ENCODE results near the gene BPIFB1. TPM values are rescaled to one million over a fixed set of nuclear protein-coding genes. Genes with fewer than 3 reads are reported as not detected.

Gene BPIFB1
- total RNA-seq, 2 donors from 2014 or later: not detected

DNA sequence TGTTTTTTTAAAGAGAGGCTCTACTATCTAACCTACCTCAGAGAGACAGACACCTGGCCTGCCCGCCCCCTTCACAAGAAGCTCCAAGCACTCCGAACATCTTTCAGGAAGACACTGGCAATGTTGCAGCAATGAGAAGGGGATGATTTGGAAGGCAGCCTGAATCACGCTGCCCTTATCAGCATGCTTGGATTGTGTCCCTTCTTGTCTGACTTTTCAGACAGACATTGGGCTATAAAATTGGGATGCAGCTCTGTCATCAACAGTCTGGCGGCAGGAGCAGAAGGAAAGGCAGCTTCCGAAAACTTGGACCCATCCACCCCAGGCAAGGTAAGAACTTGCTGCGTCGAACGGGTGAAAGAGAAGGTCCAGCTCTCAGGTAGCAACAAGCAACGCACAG is 62.3 kb downstream of the BPIFB1 start:
- no peak overlapping the region for H3K4me3 ChIP-seq
- ATAC-seq (ENCODE audit: insufficient number of reproducible peaks, low FRiP score, low read depth) (no peak), DNase-seq (ENCODE audit: low spot score) (no peak)
- no peaks in the 10 kb centered on the region for H3K4me1 ChIP-seq (ENCODE audit: control insufficient read depth in 1 of 2, low read depth in 2 of 2)
- no peaks in the 10 kb centered on the region for H3K27me3 ChIP-seq (replicated peaks; ENCODE audit: insufficient read depth)
- TF ChIP-seq, protein P1, sequence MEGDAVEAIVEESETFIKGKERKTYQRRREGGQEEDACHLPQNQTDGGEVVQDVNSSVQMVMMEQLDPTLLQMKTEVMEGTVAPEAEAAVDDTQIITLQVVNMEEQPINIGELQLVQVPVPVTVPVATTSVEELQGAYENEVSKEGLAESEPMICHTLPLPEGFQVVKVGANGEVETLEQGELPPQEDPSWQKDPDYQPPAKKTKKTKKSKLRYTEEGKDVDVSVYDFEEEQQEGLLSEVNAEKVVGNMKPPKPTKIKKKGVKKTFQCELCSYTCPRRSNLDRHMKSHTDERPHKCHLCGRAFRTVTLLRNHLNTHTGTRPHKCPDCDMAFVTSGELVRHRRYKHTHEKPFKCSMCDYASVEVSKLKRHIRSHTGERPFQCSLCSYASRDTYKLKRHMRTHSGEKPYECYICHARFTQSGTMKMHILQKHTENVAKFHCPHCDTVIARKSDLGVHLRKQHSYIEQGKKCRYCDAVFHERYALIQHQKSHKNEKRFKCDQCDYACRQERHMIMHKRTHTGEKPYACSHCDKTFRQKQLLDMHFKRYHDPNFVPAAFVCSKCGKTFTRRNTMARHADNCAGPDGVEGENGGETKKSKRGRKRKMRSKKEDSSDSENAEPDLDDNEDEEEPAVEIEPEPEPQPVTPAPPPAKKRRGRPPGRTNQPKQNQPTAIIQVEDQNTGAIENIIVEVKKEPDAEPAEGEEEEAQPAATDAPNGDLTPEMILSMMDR (IDR thresholded peaks at IDR 0.05): no peak
- no peak overlapping the region for H3K27ac ChIP-seq
- H3K9me3 ChIP-seq: no peaks in the 10 kb centered on the region
- peaks cover 3% of the 10 kb centered on the region for H3K36me3 ChIP-seq

DNA sequence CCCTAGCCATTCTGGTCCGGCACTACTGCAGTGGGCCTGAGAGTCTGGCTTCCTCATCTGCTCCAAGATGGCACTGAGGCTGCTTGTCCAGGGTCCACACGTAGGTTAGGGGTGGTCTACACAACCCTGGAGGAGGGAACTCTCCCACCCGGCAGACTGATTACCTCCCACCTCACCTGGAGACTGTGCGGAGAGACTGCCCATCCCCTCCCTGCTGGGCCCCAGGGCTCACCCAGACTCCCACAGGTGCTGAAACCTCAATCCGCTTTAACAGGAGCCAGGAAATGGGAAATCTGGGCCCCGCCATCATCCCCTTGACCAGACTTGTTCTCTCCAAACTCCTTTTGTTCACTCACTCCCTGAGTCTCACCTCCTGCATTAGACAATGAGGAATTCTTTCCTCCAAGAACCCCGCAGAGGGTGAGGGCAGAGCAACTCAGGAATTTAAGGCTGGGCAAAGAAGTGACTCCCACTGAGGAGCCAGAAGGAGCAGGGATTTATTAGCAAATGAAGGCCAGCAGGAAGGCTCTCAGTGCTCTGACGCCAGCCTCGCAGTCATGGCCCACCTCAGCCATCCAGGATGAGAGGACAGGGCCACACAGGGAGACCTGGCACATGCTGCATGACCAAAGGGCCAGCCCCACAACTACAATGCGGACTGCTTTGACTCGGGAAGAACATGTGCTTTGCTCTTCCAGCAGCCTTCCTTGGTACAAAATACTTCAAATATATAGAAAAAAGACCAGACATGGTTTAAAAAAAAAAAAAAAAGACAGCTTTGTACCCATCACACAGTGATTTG is 65.3 kb downstream of the BPIFB1 start:
- no peaks in the 10 kb centered on the region for H3K4me1 ChIP-seq (ENCODE audit: control insufficient read depth in 1 of 2, low read depth in 2 of 2)
- peaks cover 3% of the 10 kb centered on the region for H3K36me3 ChIP-seq
- H3K27me3 ChIP-seq (replicated peaks; ENCODE audit: insufficient read depth): no peaks in the 10 kb centered on the region
- TF ChIP-seq, protein P1 (IDR thresholded peaks at IDR 0.05): no peak
- no peak overlapping the region for H3K4me3 ChIP-seq
- H3K9me3 ChIP-seq: no peaks in the 10 kb centered on the region
- no peak overlapping the region for H3K27ac ChIP-seq
- DNase-seq (ENCODE audit: low spot score) (no peak), ATAC-seq (ENCODE audit: insufficient number of reproducible peaks, low FRiP score, low read depth) (no peak)

DNA sequence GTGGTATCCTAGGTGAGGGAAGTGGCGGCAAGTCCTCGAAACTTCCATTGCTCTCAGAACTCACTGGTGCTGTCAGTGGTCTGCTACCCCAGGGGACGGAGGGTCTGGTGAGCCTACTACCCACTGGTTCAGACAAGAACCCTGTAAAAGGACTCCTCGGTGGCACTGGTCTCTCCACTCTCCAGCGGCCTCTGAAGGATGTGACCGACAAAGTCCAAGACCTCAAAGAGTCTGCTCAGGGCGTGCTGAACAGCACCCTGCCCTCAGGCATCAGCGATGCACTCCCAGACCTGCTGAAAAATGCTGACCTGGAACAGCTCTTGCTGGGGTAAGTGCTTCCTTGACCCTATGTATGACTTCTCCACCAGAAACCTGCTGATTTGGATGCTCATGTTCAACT is 66.5 kb downstream of the BPIFB1 start:
- ATAC-seq (ENCODE audit: insufficient number of reproducible peaks, low FRiP score, low read depth) (no peak), DNase-seq (ENCODE audit: low spot score) (no peak)
- TF ChIP-seq, protein P1 (IDR thresholded peaks at IDR 0.05): no peak
- Histone ChIP-seq H3K4me1 (ENCODE audit: control insufficient read depth in 1 of 2, low read depth in 2 of 2) (no peaks in the 10 kb centered on the region), H3K36me3 (peaks cover 3% of the 10 kb centered on the region), H3K27me3 (replicated peaks; ENCODE audit: insufficient read depth) (no peaks in the 10 kb centered on the region), H3K27ac (no peak overlapping the region), H3K9me3 (no peaks in the 10 kb centered on the region), H3K4me3 (no peak overlapping the region)

DNA sequence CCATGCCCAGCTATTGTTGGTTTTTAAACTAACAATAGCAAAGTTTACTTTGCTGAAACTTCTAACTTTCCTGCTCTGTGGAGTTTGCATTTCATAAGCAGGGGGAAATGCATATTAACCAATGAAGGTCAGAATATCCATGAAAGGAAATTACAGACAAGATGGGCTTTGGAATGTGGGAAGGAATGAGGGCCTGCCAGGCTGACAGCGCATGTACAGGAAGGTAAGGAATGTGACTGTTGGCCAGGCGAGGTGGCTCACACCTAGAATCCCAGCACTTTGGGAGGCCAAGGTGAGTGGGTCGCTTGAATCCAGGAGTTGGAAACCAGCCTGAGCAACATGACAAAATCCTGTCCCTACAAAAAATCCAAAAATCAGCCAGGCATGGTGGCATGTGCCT is 68.7 kb downstream of the BPIFB1 start:
- no peaks in the 10 kb centered on the region for H3K27me3 ChIP-seq (replicated peaks; ENCODE audit: insufficient read depth)
- DNase-seq (ENCODE audit: low spot score) (no peak), ATAC-seq (ENCODE audit: insufficient number of reproducible peaks, low FRiP score, low read depth) (no peak)
- H3K36me3 ChIP-seq: peaks cover 7% of the 10 kb centered on the region
- no peak overlapping the region for H3K27ac ChIP-seq
- H3K9me3 ChIP-seq: no peaks in the 10 kb centered on the region
- TF ChIP-seq, protein P1 (IDR thresholded peaks at IDR 0.05): no peak
- no peaks in the 10 kb centered on the region for H3K4me1 ChIP-seq (ENCODE audit: control insufficient read depth in 1 of 2, low read depth in 2 of 2)
- no peak overlapping the region for H3K4me3 ChIP-seq

DNA sequence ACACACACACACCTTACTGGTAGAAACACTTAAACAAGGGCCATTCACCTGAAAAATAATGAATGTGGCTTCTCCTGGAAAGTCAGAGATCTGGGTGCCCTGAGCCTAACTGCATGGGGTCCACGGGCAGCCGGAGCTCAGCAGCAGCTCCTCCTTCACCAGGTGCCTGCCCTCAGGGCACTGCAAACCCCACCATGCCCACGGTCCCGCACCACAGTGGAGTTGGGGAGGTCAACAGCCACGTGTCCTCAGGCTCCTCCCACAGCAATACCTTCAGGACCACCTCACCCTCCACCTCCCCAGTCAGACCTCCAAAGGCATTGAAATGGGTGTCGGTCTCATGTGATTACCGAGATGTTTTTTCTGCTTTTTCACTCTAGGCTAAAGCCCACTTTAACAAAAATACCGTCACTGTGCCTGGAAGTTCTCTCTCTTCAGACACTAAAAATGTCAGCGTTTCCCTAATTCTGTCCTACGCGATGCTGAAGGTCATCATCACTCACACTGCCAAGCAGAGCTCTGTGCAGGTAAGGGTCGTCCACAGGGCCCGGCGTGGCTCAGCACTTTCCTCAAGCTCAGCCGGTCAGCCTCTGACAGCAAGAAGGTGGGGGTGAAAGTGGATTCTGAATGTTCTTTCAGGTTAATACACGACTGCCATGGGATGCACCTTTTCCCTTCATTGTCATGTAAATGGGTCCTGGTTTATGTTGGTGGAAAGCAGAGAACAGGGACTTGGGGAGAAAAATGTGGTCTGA is 69.4 kb downstream of the BPIFB1 start:
- no peak overlapping the region for H3K27ac ChIP-seq
- DNase-seq (ENCODE audit: low spot score): no peak
- H3K4me3 ChIP-seq: no peak overlapping the region
- ATAC-seq (ENCODE audit: insufficient number of reproducible peaks, low FRiP score, low read depth): no peak
- no peaks in the 10 kb centered on the region for H3K9me3 ChIP-seq
- peaks cover 7% of the 10 kb centered on the region for H3K36me3 ChIP-seq
- TF ChIP-seq, protein P1 (IDR thresholded peaks at IDR 0.05): no peak
- H3K4me1 ChIP-seq (ENCODE audit: control insufficient read depth in 1 of 2, low read depth in 2 of 2): no peaks in the 10 kb centered on the region
- no peaks in the 10 kb centered on the region for H3K27me3 ChIP-seq (replicated peaks; ENCODE audit: insufficient read depth)
